HepG2 (cell line): ENCODE results near the gene POU6F2.

ENCODE experiments used
- ATF2 ChIP-seq: sonication (generic); formaldehyde crosslinking; IDR thresholded peaks from 2 replicates; pipeline ENCODE4 v1.4.0; 2020; ENCODE audit warnings: missing genetic modification reagents
- CTCF ChIP-seq: sonication (generic); formaldehyde crosslinking; IDR thresholded peaks from 2 replicates; pipeline ENCODE4 v1.5.0; 2020; ENCODE audit warnings: mild to moderate bottlenecking, missing genetic modification reagents, moderate library complexity
- NFRKB ChIP-seq: fragments of 450-650 bp; IDR thresholded peaks from 2 replicates; pipeline ENCODE4 v1.6.1; 2017
- ZNF17 ChIP-seq: sonication (generic); formaldehyde crosslinking; IDR thresholded peaks from 2 replicates; pipeline ENCODE4 v1.5.0; 2020; ENCODE audit warnings: mild to moderate bottlenecking, missing genetic modification reagents
- ZNF335 ChIP-seq: sonication (generic); formaldehyde crosslinking; IDR thresholded peaks from 2 replicates; pipeline ENCODE4 v1.4.0; 2020; ENCODE audit warnings: missing genetic modification reagents
- TF ChIP-seq, protein P1 (sequence below): sonication (generic); formaldehyde crosslinking; IDR thresholded peaks from 2 replicates; pipeline ENCODE4 v1.4.0; 2020; ENCODE audit warnings: missing genetic modification reagents

- TF ChIP-seq NFRKB: no peak
- TF ChIP-seq ZNF335 (CRISPR knock-in tag): no peak
- TF ChIP-seq CTCF (CRISPR knock-in tag): no peak
- TF ChIP-seq ZNF17 (CRISPR knock-in tag): no peak
- TF ChIP-seq, protein P1, sequence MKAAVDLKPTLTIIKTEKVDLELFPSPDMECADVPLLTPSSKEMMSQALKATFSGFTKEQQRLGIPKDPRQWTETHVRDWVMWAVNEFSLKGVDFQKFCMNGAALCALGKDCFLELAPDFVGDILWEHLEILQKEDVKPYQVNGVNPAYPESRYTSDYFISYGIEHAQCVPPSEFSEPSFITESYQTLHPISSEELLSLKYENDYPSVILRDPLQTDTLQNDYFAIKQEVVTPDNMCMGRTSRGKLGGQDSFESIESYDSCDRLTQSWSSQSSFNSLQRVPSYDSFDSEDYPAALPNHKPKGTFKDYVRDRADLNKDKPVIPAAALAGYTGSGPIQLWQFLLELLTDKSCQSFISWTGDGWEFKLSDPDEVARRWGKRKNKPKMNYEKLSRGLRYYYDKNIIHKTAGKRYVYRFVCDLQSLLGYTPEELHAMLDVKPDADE (CRISPR knock-in tag): no peak
- TF ChIP-seq ATF2 (CRISPR knock-in tag): no peak
Observed at GRCh38 chr7:39384386-39384785, 406.7 kb downstream of the POU6F2 start.
